Stimulated activated CD8-positive, alpha-beta memory T cell treated with anti-CD3 and anti-CD28 coated beads, Interleukin-4, amount 100 ng/mL, for 1 hour (primary cell): ENCODE data around the gene TUBA1C.
"Not testable (repeated sequence)": the region's sequence is repeated elsewhere in the genome, so short reads cannot be mapped to it uniquely, and the experiment has no call there.

Experiments used
- DNase-seq, 2 donors: peaks; one replicate each; pipeline ENCODE4 v3.0.0-alpha.2; 2020; ENCODE audit warnings: low read depth in 2 of 2, low spot score in 1 of 2

The TUBA1C gene

DNA sequence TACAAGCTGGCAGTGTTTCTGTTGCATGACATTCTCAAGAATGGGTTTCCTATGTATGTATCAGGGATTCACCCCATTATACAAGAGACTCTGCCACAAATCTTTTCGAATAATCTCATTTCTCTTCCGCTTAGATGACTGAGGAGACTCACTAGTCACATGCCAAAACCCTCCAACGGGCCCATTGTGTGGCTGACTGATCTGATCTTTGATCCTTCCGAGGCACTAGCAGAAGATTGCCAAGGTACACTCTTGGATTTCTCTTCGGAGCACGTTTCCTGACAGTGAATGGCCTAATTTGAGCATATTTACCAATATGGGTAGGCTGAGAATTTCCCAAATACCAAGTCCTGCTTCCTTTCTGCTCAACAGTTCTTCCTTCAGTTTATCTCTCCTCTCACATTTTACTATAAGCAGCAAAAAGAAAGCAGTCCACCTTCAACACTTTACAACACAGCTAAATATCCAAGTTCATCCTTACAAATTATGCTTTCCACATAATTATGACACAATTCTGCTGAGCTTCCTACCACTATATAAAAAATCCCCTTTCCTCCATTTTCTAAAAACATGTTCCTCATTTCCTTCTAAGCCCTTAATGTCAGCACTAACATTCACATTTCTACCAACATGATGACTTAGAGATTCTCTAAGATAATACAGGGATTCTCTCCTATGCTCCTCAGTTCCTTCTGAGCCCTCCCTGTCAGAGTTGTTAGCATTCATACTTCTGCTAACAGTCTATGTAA, 41.1 kb downstream of the TUBA1C start:
- no peak for DNase-seq

- DNase-seq, result no peak
Measured at GRCh38 chr12:49309386-49309785, 44.5 kb downstream of the TUBA1C start.

- not testable (repeated sequence) for DNase-seq
Measured at GRCh38 chr12:49310451-49311000, 45.6 kb downstream of the TUBA1C start.

DNA sequence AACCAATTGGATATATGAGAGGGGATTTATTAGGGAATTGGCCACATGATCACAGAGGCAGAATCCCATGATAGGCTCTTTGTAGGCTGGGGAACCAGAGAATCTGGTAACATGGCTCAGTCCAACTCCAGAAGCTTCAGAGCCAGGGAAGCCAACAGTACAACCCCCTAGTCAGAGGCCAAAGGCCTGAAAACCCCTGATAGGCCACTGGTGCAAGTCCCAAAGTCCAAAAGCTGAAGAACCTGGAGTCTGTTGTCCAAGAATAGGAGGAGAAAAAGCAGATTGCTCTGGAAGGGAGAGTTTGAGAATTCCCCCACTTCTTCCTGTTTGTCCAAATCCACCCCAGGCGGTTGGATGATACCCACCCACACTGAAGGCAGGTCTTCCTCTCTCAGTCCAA, 49.9 kb downstream of the TUBA1C start:
- no peak for DNase-seq

GRCh38 chr12:49317118-49317517, 52.2 kb downstream of the TUBA1C start:
- not testable (repeated sequence) for DNase-seq

DNA sequence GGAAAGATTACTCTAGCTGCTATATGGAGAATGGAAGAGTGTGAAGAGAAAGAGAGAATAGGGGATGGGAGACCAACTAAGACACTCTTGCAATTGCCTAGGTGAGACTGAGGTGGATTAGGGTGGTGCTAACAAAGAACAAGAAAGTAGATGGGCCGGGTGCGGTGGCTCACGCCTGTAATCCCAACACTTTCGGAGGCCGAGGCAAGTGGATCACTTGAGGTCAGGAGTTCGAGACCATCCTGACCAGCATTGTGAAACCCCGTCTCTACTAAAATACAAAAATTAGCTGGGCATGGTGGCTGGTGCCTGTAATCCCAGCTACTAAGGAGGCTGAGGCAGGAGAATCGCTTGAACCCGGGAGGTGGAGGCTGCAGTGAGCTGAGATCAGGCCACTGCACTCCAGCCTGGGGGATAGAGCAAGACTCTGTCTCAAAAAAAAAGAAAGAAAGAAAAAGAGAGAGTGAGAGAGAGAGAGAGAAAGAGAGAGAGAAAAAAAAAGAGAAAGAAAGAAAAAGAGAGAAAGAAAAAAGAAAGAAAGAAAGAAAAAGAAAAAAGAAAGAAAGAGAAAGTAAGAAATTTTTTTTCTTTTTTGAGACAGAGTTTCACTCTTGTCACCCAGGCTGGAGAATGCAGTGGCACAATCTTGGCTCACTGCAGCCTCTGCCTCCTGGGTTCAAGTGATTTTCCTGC, 55.7 kb downstream of the TUBA1C start:
- DNase-seq, result not testable (repeated sequence)

GRCh38 chr12:49322367-49322707, 57.5 kb downstream of the TUBA1C start:
- DNase-seq, result no peak

DNA sequence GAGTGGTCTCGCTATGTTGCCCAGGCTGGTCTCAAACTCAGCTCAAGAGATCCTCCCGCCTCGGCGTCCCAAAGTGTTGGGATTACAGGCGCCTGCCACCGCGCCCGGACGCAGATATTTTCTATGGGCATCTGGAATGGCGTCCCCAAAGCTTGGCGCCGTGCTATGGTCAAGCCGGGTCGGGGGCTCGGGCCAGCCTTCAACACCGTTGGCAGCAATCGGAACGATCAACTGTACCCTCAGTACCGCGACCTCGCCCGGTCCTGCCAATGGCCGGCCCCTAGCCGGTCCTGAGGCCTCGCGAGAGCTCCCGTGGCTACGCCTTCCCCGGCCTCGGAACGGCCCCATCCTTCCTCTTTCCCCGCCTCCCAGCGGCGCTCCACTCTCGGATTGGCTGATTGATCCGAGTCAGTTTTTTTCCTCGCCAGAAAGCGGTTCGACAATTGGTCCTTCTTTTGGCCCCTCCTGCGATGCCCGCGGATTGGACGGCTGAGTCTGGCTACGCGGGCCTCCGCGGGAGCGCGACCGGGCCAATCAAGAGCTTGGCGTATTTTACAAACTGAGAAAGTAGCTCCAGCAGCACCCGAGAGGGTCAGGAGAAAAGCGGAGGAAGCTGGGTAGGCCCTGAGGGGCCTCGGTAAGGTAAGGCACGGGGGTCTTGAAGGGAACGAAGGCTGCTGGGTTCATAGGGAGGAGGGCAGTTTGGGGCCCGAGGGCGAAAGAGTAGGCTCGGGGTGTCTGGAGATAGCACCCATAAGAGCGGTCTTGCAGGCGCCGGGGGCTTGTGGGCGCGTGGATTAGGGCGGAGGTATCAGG, 58.0 kb downstream of the TUBA1C start, which contains the start of gene TROAP:
TSS of gene TROAP (plus strand) at position 548 of the 816 bp plus-strand sequence. CDS start 354 bp downstream, outside the sequence.
- DNase-seq, result peak; percentile 82 to 93

DNA sequence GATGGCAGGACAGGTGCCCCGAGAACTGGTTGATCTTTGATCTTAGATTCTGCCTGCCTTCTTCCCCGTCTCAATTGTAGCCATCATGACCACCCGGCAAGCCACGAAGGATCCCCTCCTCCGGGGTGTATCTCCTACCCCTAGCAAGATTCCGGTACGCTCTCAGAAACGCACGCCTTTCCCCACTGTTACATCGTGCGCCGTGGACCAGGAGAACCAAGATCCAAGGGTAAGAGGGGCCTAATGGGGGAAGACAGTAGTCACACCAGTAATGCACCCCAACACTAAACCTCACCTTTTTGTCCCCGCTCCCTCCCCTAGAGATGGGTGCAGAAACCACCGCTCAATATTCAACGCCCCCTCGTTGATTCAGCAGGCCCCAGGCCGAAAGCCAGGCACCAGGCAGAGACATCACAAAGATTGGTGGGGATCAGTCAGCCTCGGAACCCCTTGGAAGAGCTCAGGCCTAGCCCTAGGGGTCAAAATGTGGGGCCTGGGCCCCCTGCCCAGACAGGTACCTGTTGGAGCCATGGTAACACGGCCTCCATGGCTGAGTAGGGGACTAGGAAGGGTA, 58.7 kb downstream of the TUBA1C start:
- no peak for DNase-seq
